Right lobe of liver (tissue), 6 donors: ENCODE measurements around the gene HDAC11. TPM values are rescaled to one million over a fixed set of nuclear protein-coding genes. Genes with fewer than 3 reads are reported as not detected.
"Not testable (repeated sequence)": the region's sequence is repeated elsewhere in the genome, so short reads cannot be mapped to it uniquely, and the experiment has no call there.

Experiments
- ATAC-seq, 4 donors: fragments of 200-7000 bp; cut with Tn5 transposase; one replicate each; pipeline ENCODE4 v1.9.1; 2020; ENCODE audit warnings: mild to moderate bottlenecking in 4 of 4, moderate library complexity in 4 of 4
- DNase-seq, 3 donors: peaks; one replicate each; pipeline ENCODE4 v3.0.0-alpha.2; 2020
- H3K27ac ChIP-seq, 3 donors: fragments of 200-600 bp; one replicate each; pipeline ENCODE4 v1.8.0; 2022
- H3K27me3 ChIP-seq, 2 donors: fragments of 200-600 bp; one replicate each; pipeline ENCODE4 v1.8.0; 2022
- H3K36me3 ChIP-seq, 4 donors: fragments of 200-600 bp; sonication (generic) in 1 of 4; one replicate each; pipeline versions ENCODE4 v1.5.1 to v1.8.0; 2017 to 2022; ENCODE audit warnings: control low read depth in 1 of 4
- H3K4me1 ChIP-seq, 4 donors: fragments of 200-600 bp; sonication (generic) in 1 of 4; one replicate each; pipeline versions ENCODE4 v1.5.1 to v1.8.0; 2017 to 2022; ENCODE audit warnings: control low read depth in 1 of 4
- H3K4me3 ChIP-seq, 3 donors: fragments of 200-600 bp; one replicate each; pipeline ENCODE4 v1.8.0; 2022
- H3K9me3 ChIP-seq, 4 donors: fragments of 200-600 bp; sonication (generic) in 1 of 4; one replicate each; pipeline versions ENCODE4 v1.5.1 to v1.8.0; 2017 to 2022; ENCODE audit warnings: control low read depth in 1 of 4
- CTCF ChIP-seq, 4 donors: fragments of 200-600 bp in 3 of 4; fragments of 450-650 bp in 1 of 4; IDR thresholded peaks; one replicate each; pipeline versions ENCODE4 v1.5.1 to v1.8.0; 2016 to 2022; ENCODE audit warnings: antibody characterized with exemption in 4 of 4, mild to moderate bottlenecking in 2 of 4
- POLR2A ChIP-seq: fragments of 450-650 bp; IDR thresholded peaks from one replicate; pipeline ENCODE4 v1.6.1; 2017; ENCODE audit warnings: antibody characterized with exemption, mild to moderate bottlenecking
- WGBS: methylation state at CpG from one replicate; pipeline ENCODE4 v1.1.6; 2018; ENCODE audit warnings: low coverage, low lambda C conversion rate; ENCODE audit not compliant: insufficient coverage; ENCODE audit errors: missing lambda C conversion rate; 5-methylcytosine and 5-hydroxymethylcytosine counted together
- intact Hi-C, 2 donors: fragments of 100-400 bp; cut with DNase I; formaldehyde crosslinking; loops; one replicate each; pipeline versions ENCODE4 v1.11.2 to v1.14.1; 2022
- long read RNA-seq: library from polyadenylated mRNA; unstranded; transcript quantifications from one replicate; pipeline ENCODE4 v2.0.0, GENCODE V29; 2019
- total RNA-seq, 6 experiments: library from RNA; depleted of rRNA in 2 of 6; stranded (reverse); fragments of >200 nt in 2 of 6; fragmentation: NEBNext Ultra II Directional in 3 of 6; extraction: Animal tissue kit (Norgen Biotek cat#: 25700) in 3 of 6; gene quantifications; one replicate each; pipeline versions ENCODE4 v1.1.0 to v1.2.4, GENCODE V29; 2016 to 2023
- donor health status: DM: no; HTN: yes; CAD: no.
- donor health status: DM: no; HTN: no; CAD: no.
- donor health status: DM: no; HTN: no; CAD: no.
- donor health status: DM: no; HTN: yes; CAD: no.
- donor health status: DM: no; HTN: yes; CAD: no.

Gene HDAC11
- 10 to 100 TPM in 1 of 6 experiments, 1 to 10 TPM in 5; 2.2 to 10.8 (median 5.0) TPM for total RNA-seq
- long read RNA-seq, result 0 reads

GRCh38 chr3:13479582-13480339 is at the start of gene HDAC11:
HDAC11 (plus strand) TSS chr3:13480306; CDS start chr3:13480348, 42 bp downstream.
- intact Hi-C loops, result no loop called here
- no peaks in the 10 kb centered on the region for H3K9me3 ChIP-seq
- peak within 1 kb of the TSS; percentile 68 to 93 (median 84) for H3K27ac ChIP-seq
- no peaks in the 10 kb centered on the region for H3K27me3 ChIP-seq
- no peaks in the 10 kb centered on the region for H3K36me3 ChIP-seq
- ATAC-seq, result peak; percentile 95 to 99 (median 98)
- peaks cover 0 to 9% (median 3%) of the 10 kb centered on the region in 4 donors for H3K4me1 ChIP-seq
- peak within 1 kb of the TSS; percentile 63 to 78 (median 76) for H3K4me3 ChIP-seq
- peak; percentile 100 for DNase-seq
- TF ChIP-seq POLR2A (peak; percentile 84), CTCF (IDR thresholded peaks at IDR 0.05) (peak; percentile 4 to 37 (median 34))
- no CpG with 5 or more reads among the region's 67 CpGs for WGBS

- H3K4me1 ChIP-seq, intact Hi-C loops, DNase-seq, H3K4me3 ChIP-seq, H3K9me3 ChIP-seq, ATAC-seq, H3K36me3 ChIP-seq, H3K27me3 ChIP-seq, H3K27ac ChIP-seq: not testable (repeated sequence)
- no CpG with 5 or more reads among the region's 2 CpGs for WGBS
These were observed 49.7 kb upstream of the HDAC11 start for GRCh38 chr3:13430411-13430875.

GRCh38 chr3:13432093-13432492 is 48.0 kb upstream of the HDAC11 start:
- WGBS, result 10% methylated on average over 1 of the region's 1 CpG
- H3K4me3 ChIP-seq, result no peak overlapping the region
- TF ChIP-seq POLR2A (no peak), CTCF (IDR thresholded peaks at IDR 0.05) (no peak)
- no peaks in the 10 kb centered on the region for H3K36me3 ChIP-seq
- no peak overlapping the region for H3K27ac ChIP-seq
- ATAC-seq, result peak; percentile 61 to 79 (median 78)
- peaks cover 0 to 6% (median 0%) of the 10 kb centered on the region in 4 donors for H3K4me1 ChIP-seq
- DNase-seq, result no peak
- H3K27me3 ChIP-seq, result no peaks in the 10 kb centered on the region
- intact Hi-C loops, result no loop called here
- H3K9me3 ChIP-seq, result no peaks in the 10 kb centered on the region

- ATAC-seq (no peak), DNase-seq (no peak)
- Histone ChIP-seq H3K36me3 (no peaks in the 10 kb centered on the region), H3K9me3 (no peaks in the 10 kb centered on the region), H3K27me3 (no peaks in the 10 kb centered on the region), H3K27ac (no peak overlapping the region), H3K4me1 (peaks cover 0 to 6% (median 0%) of the 10 kb centered on the region in 4 donors), H3K4me3 (no peak overlapping the region)
- 90% methylated on average over 2 of the region's 5 CpGs for WGBS
- intact Hi-C loops, result no loop called here
- TF ChIP-seq POLR2A (no peak), CTCF (IDR thresholded peaks at IDR 0.05) (no peak)
These were observed 46.2 kb upstream of the HDAC11 start for GRCh38 chr3:13433912-13434311.

- H3K27me3 ChIP-seq, H3K27ac ChIP-seq, H3K4me1 ChIP-seq, intact Hi-C loops, H3K9me3 ChIP-seq, ATAC-seq, H3K4me3 ChIP-seq, DNase-seq, H3K36me3 ChIP-seq: not testable (repeated sequence)
- WGBS, result 83% methylated on average over 4 of the region's 4 CpGs
These were observed 43.9 kb upstream of the HDAC11 start for GRCh38 chr3:13436213-13436612.
